ENCODE data around the gene BCAR1. TPM values are rescaled to one million over a fixed set of nuclear protein-coding genes. Genes with fewer than 3 reads are reported as not detected.

Gene BCAR1
- total and polyA plus RNA-seq, 2 of the 13 experiments (the other 11 are each of a cell fraction or from before 2014, with no cell fraction given): 48.1 to 51.7 TPM

DNA sequence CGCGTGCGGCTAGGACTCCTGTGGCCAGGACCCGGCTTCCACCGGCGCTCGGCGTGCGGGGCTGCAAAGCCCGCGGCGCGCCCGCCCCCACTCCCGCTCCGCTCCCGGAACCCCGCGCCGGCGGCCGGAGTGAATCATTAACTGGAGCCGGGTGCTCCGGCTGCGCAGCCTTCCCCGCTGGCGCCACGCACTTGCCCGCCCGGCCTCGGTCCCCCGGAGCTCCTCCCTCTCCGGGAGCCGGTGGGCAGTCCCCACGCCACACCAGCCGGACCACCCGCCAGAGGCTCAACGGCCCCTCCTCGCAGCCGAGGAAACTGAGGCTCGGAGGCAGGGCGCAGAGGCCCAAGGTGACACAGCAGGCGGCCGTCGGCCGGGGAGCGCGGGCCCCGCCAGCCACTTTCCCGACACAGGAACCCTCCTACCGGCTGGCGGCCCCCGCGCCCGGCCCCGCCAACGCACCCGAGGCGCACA is 580 bp downstream of the BCAR1 start (continued):
- TF ChIP-seq ZNF687 (CRISPR knock-in tag; IDR thresholded peaks at IDR 0.05) (peak; percentile 92), ZNF160 (CRISPR knock-in tag; IDR thresholded peaks at IDR 0.05) (no peak), THAP11 (CRISPR knock-in tag; IDR thresholded peaks at IDR 0.05) (peak; percentile 38; the same call in 1 of the 2 replicates), ARNT2 (CRISPR knock-in tag; IDR thresholded peaks at IDR 0.05; ENCODE audit: low read depth) (peak; percentile 39), ZNF614 (CRISPR knock-in tag; IDR thresholded peaks at IDR 0.05; ENCODE audit: borderline replicate concordance) (peak; percentile 44; the same call in 1 of the 2 replicates), ZBTB3 (CRISPR knock-in tag; IDR thresholded peaks at IDR 0.05; ENCODE audit: borderline replicate concordance, low read depth) (peak; percentile 81), TOPORS (CRISPR knock-in tag; IDR thresholded peaks at IDR 0.05) (peak; percentile 61; the same call in 1 of the 2 replicates), YY1 (IDR thresholded peaks at IDR 0.05; ENCODE audit: insufficient read depth, insufficient replicate concordance, low read depth, low read length) (peak; percentile 57), ZNF891 (CRISPR knock-in tag; IDR thresholded peaks at IDR 0.05) (0 out of 2 replicates have a peak, but pooled peaks have one; percentile 58), SETDB1 (CRISPR knock-in tag; IDR thresholded peaks at IDR 0.05; ENCODE audit: borderline replicate concordance) (no peak), HCFC1 (IDR thresholded peaks at IDR 0.05; ENCODE audit: low read depth, low read length) (no peak), DMAP1 (CRISPR knock-in tag; IDR thresholded peaks at IDR 0.05) (peak; percentile 32; the same call in 1 of the 2 replicates), MTF2 (CRISPR knock-in tag; IDR thresholded peaks at IDR 0.05; ENCODE audit: borderline replicate concordance) (0 out of 2 replicates have a peak, but pooled peaks have one; percentile 58), ZBTB4 (CRISPR knock-in tag; IDR thresholded peaks at IDR 0.05; ENCODE audit: borderline replicate concordance) (no peak), ZNF343 (CRISPR knock-in tag; IDR thresholded peaks at IDR 0.05) (peak; percentile 65; the same call in 1 of the 2 replicates), ZNF75D (CRISPR knock-in tag; IDR thresholded peaks at IDR 0.05; ENCODE audit: borderline replicate concordance) (no peak), PHF8 (CRISPR knock-in tag; IDR thresholded peaks at IDR 0.05) (peak; percentile 76), TMF1 (CRISPR knock-in tag; IDR thresholded peaks at IDR 0.05; ENCODE audit: low read depth) (0 out of 2 replicates have a peak, but pooled peaks have one; percentile 28), POLR2A (IDR thresholded peaks at IDR 0.05; ENCODE audit: insufficient read depth in 1 of 2, low read depth in 2 of 2, low read length in 2 of 2) (peak in 1 of 2 experiments; percentile 50; a peak in 2 of 4 replicates), ZNF232 (CRISPR knock-in tag; IDR thresholded peaks at IDR 0.05; ENCODE audit: borderline replicate concordance) (0 out of 2 replicates have a peak, but pooled peaks have one; percentile 15)
- TF ChIP-seq, protein P1, sequence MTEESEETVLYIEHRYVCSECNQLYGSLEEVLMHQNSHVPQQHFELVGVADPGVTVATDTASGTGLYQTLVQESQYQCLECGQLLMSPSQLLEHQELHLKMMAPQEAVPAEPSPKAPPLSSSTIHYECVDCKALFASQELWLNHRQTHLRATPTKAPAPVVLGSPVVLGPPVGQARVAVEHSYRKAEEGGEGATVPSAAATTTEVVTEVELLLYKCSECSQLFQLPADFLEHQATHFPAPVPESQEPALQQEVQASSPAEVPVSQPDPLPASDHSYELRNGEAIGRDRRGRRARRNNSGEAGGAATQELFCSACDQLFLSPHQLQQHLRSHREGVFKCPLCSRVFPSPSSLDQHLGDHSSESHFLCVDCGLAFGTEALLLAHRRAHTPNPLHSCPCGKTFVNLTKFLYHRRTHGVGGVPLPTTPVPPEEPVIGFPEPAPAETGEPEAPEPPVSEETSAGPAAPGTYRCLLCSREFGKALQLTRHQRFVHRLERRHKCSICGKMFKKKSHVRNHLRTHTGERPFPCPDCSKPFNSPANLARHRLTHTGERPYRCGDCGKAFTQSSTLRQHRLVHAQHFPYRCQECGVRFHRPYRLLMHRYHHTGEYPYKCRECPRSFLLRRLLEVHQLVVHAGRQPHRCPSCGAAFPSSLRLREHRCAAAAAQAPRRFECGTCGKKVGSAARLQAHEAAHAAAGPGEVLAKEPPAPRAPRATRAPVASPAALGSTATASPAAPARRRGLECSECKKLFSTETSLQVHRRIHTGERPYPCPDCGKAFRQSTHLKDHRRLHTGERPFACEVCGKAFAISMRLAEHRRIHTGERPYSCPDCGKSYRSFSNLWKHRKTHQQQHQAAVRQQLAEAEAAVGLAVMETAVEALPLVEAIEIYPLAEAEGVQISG (CRISPR knock-in tag; IDR thresholded peaks at IDR 0.05): peak; percentile 55; the same call in 1 of the 2 replicates

All from HepG2 (cell line).